NCI-H82 (cell line): Measurements from ENCODE around the gene PRKCE.
A peak's percentile ranks its signal among the peaks of the same experiment; 100 is the strongest.

Experiments
- DNase-seq: peaks from one replicate; lab custom pipeline; 2025; lab: John Stamatoyannopoulos, UW

The PRKCE gene

DNA sequence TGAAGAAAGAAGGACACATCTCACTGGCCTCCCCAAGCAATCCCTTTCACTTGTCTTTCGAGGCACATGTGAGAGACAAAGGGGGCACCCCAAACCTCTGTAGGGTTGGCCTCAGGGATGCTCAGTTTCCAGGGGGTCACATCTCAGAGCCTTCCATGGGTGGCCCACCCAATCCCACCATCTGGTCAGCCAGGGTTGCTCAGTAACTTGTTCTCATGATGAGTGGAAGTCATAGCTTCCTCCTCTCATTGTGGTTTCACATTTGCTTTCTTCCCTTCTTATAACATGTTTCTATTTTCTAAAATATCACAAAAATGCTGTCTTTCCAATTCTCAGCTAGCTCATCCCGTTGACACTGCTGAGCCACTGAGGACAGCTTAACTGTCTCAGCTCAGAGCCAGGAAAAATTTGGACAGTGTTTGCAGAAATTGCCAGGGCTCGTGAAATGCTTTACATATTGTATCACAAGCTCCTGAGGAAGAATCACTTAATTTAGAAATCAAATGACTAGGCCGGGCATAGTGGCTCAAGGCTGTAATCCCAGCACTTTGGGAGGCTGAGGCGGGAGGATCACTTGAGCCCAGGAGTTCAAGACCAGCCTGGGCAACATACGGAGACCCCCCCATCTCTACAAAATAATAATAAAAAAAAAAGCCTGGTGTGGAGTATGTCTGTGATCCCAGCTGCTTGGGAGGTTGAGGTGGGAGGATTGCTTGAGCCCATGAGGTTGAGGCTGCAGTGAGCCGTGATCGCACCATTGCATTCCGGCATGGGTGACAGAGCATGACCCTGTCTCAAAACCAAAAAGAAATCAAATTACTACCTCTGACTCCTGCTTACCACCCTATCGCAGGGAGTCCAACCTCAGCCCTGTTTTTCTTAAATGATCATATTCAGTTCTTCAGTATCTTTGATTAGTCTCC, 129.3 kb downstream of the PRKCE start:
- DNase-seq = no peak

DNA sequence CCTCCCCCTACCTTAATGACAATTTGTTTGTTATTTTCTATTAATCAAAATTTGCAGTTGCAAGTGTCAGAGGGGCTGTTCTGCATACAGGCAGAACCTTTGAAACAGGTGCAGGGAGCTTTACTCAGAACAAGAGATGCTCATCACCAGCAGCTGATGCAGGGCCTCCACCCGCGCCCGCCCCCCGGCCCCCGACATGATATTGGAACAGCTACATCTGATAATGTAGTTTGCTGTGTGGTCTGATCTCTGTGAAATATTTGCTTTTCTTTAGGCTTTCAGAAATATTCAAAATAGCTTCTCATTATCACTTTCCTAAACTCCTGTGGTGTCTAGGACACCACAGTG, 130.0 kb downstream of the PRKCE start:
- no peak for DNase-seq

DNA sequence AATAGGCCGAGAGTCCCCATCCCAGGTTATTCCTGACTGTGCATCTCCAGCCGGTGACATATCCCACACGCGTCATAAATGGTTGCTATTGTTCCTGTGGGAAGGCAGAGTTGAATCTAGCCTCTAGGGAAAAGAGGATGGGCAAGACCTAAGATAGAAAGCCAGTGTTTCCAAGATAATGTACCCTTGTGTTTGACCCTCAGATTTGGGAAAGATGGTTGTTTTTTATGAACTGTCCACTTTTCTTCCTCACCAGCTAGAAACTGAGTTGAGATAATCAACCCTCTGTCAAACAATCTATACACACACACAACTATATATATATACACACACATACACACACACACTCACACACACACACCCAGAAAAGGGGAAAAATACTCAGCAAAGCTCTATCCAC, 131.0 kb downstream of the PRKCE start:
- no peak for DNase-seq

DNA sequence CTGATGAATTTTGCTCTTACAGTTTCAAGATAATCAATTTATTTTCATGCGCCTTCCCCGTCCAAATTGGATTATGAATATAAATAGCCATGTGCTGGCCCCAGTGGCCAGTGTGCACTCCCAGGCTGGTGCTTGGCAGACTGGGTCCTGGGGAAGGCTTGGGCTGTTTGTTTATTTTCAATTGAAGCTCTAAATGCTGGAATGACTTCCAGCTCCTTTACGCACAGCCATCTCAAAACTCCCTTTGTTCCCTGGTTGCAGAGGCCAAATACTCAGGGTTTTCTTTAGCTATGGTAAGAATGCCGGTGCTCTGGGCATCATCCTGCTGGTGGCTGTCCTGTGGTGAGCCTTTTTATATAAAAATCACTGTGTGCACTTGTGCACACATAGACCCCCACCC, 131.5 kb downstream of the PRKCE start:
- DNase-seq = no peak

DNA sequence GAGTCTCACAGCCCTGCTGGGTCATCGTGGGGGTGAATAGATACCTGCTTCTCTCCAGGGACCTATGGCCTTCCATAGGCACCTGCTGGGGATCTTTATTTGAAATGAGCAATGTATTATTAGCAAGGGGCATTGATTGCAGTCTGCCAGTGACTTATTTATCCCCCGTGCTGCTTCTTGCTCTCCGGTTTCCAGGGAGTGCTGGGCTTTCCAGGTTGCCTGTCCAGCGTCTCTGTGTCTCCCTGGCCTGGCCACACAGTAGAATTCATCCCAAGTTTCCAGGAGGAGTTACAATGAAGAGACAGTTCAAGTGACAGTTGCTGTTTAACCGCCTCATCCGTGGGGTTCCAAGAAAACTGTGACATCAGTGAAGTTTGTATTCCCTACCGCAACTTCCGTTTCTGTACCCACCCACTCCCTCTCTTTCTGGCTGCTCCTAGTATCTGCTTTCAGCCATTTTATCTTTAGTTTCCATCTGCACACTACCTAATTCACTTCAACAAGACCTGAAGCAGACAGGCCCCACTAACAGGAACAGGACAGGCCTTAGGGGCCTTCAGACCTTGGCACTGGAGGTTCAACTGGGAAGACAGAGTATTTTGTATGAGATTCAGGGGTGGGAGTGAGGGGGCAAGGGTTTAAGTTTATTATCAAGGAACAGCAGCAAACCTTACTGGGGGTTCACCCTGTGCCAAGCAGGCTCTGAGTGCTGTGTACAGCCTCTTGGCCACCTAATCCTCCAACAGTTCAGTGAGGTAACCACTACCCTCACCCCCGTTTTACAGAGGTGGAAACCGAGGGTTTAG, 134.8 kb downstream of the PRKCE start:
- DNase-seq = no peak

DNA sequence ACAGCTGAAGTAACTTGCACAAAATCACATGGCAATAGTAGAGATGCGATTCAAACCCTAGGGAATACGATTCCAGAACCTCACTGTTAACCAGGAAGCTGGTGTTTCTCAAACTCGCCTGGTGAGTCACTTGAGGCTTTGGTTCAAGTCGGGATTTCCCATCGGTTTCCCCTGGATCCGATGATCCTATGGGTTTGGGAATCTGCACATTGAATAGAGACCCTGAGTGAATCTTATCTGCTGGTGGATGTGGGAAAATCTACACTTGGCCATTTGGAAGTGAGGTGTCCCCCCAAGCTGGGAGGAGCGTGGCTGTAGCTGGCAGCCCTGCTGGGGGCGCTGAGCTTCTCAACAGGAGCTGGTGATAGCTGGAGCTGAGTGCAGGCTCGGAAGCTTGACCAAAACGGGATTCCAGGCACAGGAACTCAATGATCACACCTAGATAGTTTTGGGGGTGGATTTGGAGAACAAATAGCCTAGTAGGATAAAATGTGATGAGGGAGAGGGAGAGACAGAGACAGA, 135.4 kb downstream of the PRKCE start:
- DNase-seq = no peak

DNA sequence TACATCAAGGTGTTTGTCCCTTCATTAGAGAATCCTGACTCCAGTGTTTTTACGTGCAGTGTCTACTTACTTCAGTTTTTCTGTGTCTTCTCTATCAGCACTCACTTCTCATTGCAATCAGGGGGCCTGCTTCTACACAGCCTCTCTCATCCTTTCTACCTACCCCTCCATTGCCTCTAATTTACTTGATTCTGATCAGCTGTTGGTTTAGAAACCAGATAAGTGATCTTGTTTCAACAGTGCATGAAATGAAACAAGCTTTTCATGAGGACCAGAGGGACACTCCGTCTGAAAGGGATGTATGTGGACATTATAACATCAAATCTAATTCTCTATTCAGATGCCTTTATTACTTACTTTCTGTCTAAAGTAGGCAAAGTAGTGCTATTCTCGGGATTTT, 136.9 kb downstream of the PRKCE start:
- no peak for DNase-seq

DNA sequence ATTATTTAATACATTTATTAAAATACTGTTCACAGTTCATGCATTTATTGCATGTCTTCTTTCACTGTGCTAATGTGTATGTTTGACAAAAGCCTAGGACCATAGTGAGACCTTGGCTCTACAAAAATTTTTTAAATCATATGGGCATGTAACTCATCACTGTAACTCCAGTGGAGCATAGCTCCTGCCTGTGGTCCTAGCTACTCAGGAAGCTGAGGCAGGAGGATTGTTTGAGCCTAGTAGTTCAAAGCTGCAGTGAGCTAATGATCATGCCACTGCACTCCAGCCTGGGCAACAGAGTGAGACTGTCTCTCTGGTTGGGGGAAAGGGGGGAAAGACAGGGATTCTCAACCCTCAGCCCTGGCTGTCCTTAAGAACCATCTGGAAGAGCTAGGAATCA, 137.8 kb downstream of the PRKCE start:
- no peak for DNase-seq

DNA sequence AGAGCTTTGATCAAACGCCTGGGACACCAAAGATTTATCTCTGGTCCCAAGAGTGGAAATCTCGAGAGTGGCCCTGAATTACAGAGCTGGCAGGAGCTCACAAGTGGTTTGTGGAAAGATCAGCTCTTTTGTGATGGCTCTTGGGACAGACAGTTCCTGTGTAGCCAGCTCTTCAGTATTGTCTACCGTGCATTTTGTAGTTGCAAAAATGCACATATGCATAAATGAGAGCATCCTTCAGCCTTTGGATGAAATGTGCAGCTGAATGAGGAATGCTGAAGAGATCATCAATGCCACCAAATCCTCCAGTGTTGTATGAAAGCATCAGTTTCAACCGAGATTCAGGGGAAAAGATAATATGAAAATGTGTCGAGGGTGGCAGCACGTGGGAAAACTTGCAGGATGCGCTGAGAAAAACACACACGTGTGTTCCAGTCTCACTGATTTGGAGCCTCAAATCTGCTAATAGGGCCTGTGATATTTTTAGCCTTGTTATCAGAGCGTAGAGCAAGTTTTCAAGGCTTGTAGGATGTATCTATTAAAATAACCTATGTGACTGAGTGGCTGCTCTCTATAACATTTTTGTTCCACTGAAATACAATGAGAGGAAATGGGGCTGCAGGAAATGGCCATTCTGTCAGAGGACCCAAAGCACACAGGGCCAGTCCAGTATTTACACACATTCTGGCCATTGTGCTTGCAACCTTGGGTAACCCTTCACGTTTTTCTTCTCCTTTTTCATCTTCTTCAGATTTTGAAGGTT, 138.7 kb downstream of the PRKCE start:
- no peak for DNase-seq

DNA sequence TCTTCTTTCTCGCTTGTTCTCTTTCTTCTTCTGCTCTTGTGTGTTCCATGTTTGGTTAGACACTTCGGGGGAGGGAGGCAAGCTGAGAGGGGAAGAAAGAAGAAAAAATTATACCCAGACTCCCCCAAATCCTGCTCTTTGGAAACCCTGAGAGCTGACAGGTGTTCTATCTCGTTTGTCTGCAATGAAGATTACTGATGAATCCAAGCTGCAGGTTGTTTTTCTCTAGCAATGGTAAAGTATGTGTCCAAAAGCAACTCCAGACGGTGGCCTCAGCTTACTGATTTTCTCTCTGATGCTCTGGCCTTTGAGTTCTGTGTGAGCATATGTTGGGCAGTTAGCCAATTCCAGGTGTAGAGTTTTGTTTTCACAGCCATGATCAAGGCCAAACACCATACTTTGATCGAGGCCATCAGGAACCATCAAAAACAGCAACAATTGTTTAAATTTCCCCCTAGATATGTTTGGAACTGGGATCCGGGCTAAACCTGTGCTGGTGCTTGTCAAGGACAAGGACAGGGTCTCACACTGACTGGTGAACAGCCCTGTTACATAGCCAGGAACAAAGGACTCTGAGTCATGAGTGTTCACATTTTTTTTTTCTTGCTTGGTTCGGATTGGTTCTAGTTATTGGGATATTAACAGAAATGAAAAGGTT, 142.0 kb downstream of the PRKCE start:
- DNase-seq = peak; percentile 51

DNA sequence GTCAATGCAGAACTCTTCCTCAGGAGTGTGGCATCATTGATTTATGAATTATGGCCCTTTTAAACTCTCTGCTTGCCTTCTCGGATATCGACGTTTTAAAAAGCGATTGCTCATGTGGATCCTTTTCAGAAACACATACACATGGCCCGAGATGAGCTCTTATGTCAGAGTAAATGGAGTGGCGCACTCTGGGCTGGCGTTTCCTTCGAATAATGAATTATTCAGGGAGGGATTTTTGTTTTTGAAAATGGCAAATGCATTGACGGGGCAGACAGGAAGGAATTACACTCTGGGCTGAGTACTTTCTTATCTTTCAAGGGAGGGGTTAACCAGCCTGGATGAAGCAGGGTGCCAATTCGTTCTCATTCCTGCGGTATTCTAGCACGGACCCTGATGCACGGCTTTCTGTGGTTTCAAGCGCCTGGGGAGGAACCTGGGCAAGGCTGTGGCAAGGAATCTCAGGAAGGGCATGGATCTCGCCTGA, 142.7 kb downstream of the PRKCE start:
- no peak for DNase-seq

DNA sequence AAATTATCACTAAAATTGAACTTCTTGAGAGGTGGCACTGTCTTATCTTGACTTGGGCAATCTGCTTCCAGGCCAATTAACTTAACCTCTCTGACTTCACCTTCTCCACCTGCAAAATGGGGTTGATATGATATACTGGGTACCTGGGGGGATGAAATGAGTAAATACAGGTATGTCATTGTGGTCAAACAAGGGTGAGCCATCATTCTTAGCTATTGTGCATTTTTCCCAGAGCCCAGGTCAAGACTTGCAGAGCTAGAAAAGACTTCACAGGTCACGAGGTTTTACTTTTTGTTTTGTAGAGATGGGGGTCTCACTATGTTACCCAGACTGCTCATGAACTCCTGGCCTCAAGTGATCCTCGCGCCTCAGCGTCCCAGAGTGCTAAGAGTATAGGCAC, 145.0 kb downstream of the PRKCE start:
- no peak for DNase-seq

DNA sequence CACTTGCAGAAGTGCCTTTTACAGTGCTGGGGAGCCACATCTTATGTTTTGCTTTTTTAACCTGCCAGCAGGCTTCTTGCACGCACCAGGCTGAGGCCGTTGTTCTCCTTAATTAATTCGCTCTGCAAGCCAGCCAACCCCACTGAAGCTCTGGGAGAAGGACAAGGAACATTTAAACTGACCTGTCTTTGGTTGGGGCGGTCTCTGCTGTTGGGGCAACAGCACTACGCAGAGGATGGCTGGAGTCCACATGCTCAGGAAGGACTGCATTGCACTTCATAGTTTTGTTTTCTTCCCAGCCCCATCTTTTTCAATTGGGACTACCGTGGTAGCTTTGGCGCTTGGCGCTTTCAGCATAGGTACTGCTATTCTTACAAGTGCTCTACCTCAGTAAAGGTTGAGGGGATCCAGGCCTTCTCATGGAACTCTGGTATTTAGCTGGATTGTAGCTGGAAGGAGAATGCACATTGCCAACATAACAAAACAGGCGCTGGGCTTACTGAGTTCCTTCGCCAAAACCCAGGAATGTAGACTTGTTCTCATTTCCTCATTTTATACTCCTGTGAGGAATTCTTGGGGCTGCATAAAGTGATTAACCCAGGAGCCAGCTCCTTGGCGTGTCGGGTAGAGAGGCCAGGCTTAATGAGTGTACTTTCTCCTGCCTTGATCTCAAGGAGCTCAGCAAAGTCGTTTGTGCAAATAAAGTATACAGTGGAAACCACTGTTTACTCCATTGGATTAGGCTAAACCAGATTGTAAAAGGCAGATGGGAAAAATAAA, 146.2 kb downstream of the PRKCE start:
- DNase-seq = no peak

DNA sequence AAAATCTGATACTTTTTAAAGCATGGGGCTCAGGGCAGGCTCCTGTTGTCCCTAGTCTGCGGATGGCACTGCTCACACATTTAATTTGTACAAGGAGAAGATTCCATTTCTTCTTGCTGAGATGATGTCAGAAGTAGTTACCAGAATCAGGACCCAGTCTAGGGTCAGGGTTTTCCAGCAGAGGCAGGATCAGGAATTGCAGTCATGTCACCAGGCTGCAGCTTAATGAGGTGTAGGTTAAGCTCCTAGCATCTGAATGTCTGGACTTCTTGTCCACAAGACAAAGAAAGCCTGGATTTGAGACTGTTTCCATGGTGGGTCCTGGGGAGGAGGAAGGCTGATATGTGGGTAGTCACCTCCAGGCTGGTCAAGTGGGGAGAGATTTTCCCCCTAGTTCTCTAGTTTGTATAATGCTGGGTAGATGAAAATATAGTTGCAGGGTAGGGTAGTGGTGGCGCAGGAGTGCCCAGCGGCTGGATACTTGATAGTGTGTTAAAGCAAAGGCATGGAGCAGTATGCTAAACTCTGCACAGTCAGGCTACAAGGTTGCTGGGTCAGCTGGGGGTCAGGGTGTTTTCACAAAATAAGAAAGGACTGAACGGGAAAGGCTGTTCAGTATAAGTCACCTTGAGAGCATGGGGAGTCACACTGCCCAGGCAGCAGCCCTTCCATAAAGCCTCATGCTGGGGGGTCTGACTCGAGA, 148.4 kb downstream of the PRKCE start:
- DNase-seq = no peak

DNA sequence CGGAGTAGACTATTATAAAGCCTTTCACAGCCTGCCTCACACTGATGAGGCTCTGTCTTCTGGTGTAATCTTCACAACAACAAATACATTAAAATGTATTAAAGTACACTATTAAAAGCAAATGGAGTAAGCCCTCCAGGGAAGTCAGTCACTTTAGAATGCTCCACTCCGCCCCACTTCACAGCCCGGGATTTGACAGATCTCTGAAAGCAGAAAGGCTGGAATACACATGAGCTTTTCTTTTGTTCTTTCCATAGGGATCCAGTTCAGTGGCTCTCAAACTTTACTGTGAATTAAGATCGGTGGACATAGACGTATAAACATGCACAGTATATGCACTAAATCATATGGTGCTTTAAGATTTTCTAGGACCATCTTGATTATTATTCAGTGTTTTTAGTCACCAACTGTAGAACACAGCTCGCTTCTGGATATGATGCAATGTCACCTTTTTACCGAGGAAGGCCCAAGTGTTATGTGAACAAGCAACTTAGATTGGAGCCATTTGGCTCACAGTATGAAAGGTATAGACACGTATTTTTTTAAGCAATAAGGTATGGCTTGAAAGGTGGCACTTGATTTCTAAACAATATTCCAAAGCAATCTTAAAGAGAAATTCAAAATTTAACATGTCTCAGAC, 151.1 kb downstream of the PRKCE start:
- DNase-seq = no peak

DNA sequence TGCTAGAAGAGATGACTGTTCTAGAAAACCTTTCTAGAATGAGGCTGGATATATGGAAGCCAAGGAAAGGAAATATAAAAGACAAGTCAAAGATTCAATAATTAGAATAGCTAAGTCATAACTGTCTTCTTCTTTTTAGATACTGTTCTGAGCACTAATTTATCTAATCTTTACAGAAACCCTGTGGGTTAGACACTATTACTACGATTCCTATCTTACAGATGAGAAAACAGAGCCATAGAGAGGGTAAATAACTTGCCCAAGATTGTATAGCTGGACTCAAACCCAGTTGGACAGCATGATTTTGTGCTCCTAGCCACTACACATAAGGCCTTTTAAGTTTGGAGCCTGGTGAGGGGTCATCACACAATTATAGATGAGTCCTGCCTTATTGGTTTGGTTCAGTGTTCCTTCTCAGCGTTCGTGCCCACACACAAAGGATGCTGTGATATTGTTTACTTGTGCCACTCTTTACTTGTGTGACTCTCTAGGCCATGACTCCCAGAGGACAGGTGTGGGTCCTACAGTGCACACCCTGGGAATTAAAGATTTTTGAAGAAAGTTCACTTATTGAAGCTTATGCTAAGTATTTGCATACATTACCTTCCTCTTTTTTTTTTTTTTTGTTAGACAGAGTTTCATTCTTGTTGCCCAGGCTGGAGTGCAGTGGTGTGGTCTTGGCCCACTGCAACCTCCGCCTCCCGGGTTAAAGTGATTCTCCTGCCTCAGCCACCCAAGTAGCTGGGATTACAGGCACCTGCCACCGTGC, 153.7 kb downstream of the PRKCE start:
- DNase-seq = no peak

DNA sequence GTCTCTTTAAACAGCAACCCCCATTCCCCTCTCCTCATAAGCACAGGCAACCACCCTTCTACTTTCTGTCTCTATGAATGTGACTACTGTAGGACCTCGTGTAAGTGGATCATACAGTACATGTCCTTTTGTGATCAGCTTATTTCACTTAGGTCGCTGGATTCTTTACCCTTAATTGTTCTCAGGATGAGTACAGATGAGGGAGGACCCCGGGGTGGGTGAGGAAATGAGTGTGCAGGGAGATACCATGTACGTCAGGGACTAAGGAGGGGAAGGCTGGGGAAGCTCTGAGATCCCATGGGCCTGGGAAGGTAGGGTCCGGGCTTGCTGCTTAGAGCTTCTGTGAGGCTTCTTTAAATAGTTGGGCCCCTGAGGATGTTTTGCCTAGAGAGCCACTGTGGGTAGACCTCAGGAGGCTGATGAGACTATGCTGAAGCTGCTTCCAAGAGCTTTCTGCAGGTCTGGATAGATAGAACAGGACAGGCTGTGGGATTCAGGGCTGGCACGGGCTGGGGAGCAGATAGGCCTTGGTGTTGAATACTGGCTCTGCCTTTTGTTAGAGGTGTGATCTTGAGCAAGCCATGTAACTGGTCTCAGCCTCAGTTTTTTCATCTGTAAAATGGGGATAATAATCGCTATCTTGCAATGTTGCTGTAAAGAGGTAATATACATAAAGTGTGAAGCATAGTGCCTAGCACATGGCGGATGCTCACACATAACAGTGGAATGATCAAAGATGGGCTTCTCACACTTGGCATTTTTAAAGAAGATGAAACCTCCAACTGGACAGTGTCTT, 155.3 kb downstream of the PRKCE start:
- no peak for DNase-seq

DNA sequence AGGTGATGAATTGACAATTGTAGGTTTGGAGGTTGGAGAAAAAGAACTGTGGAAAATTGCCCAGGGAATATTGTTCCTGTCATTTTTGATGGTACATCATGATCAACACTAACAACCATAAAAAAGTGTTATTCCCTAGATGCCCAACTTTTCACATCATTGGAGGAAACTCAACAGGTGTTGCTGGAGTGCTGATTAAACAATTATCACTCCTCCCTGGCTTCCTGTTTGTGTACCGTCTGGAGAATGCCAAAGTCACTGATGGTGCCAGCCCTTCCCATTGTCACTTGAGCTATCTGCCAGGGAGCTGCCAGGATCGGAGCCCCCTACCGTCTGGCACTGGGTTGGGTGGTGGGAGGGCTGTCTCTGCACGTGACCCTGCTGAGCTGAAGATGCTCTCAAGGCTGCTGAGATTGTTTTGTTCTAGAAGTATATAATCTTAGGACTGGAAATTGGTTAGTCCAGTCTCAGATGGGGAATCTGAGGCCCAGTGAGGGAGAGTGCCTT, 156.9 kb downstream of the PRKCE start:
- DNase-seq = no peak
